ENCODE data around the gene VARS2. TPM values are rescaled to one million over a fixed set of nuclear protein-coding genes. Genes with fewer than 3 reads are reported as not detected.
"Not testable (repeated sequence)": the region's sequence is repeated elsewhere in the genome, so short reads cannot be mapped to it uniquely, and the experiment has no call there.

Gene VARS2
- total RNA-seq, 4 donors from 2014 or later = 13.0 to 25.2 (median 18.1) TPM

- 34 to 41% methylated on average over 5 of the region's 5 CpGs for WGBS, 2 donors
- DNase-seq (ENCODE audit: low spot score in 2 of 2) = no peak
- intact Hi-C loops (cut with DNase I; ENCODE audit: low total_unique reads) = no loop called here
- H3K4me3 ChIP-seq (ENCODE audit: low read depth, poor library complexity, severe bottlenecking) = no peak overlapping the region
- TF ChIP-seq POLR2A (IDR thresholded peaks at IDR 0.05) = no peak
- no peak for TF ChIP-seq CTCF (IDR thresholded peaks at IDR 0.05)
These were observed 11.3 kb upstream of the VARS2 start for GRCh38 chr6:30902709-30903108.

- intact Hi-C loops (cut with DNase I; ENCODE audit: low total_unique reads) = no loop called here
- H3K4me3 ChIP-seq (ENCODE audit: low read depth, poor library complexity, severe bottlenecking) = no peak overlapping the region
- no peak for TF ChIP-seq POLR2A (IDR thresholded peaks at IDR 0.05)
- no peak for TF ChIP-seq CTCF (IDR thresholded peaks at IDR 0.05)
- no peak for DNase-seq (ENCODE audit: low spot score in 2 of 2)
- WGBS, 2 donors = 74 to 94% methylated on average over 4 of the region's 4 CpGs
These were observed 10.8 kb upstream of the VARS2 start for GRCh38 chr6:30903236-30903635.

DNA sequence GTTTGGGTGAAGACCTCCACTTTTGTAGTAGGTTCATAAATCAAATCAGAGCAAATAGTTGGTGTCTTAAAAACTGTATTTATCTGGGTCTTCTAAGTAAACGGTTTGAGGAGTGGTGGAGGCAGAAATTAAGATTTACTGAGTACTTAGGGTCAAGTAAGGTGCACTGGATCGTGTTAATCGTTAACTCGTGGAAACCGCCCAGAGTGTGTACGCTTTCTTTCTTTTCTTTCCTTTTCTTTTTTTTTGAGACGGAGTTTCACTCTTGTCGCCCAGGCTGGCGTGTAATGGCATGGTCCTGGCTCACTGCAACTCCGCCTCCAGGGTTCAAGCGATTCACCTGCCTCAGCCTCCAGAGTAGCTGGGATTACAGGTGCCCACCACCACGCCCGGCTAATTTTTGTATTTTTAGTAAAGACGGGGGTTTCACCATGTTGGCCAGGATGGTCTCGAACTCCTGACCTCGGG lies 6.7 kb upstream of the VARS2 start:
- intact Hi-C loops (cut with DNase I; ENCODE audit: low total_unique reads); DNase-seq (ENCODE audit: low spot score in 2 of 2); H3K4me3 ChIP-seq (ENCODE audit: low read depth, poor library complexity, severe bottlenecking): not testable (repeated sequence)
- WGBS, 2 donors = 40 to 47% methylated on average over 14 to 16 of the region's 16 CpGs

GRCh38 chr6:30907758-30908591 lies 6.1 kb upstream of the VARS2 start, which contains the start of gene GTF2H4:
Gene GTF2H4 (plus strand): TSS chr6:30908207.
- WGBS, 2 donors = 1% methylated on average over 45 to 49 of the region's 49 CpGs
- H3K4me3 ChIP-seq (ENCODE audit: low read depth, poor library complexity, severe bottlenecking) = peak within 1 kb of the TSS; percentile 95
- intact Hi-C loops (cut with DNase I; ENCODE audit: low total_unique reads) = no loop called here

GRCh38 chr6:30908700-30909099 lies 5.3 kb upstream of the VARS2 start:
- WGBS, 2 donors = 16 to 23% methylated on average over 2 of the region's 2 CpGs
- TF ChIP-seq POLR2A (IDR thresholded peaks at IDR 0.05) (no peak), CTCF (IDR thresholded peaks at IDR 0.05) (no peak)
- no peak for DNase-seq (ENCODE audit: low spot score in 2 of 2)
- peak overlapping the region; percentile 95 for H3K4me3 ChIP-seq (ENCODE audit: low read depth, poor library complexity, severe bottlenecking)
- intact Hi-C loops (cut with DNase I; ENCODE audit: low total_unique reads) = no loop called here

More at GRCh38 chr6:30907758-30908591, 6.1 kb upstream of the VARS2 start, which contains the start of gene GTF2H4:
- DNase-seq (ENCODE audit: low spot score in 2 of 2) = peak; percentile 97 to 99
- TF ChIP-seq POLR2A (IDR thresholded peaks at IDR 0.05) = no peak
- TF ChIP-seq CTCF (IDR thresholded peaks at IDR 0.05) = no peak

DNA sequence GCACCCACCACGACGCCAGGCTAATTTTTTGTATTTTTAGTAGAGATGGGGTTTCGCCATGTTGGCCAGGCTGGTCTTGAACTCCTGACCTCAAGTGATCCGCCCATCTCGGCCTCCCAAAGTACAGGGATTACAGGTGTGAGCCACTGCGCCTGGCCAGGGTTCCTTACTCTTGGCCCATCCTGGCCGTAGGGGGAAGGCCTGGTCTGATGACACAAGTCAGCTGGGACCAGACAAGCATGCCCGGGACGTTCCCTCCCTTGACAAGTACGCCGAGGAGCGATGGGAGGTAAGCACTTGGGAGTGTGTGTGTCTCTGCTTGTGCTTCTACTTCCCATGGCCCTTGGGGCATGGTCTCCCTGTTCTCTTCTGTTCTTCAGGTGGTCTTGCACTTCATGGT lies 3.6 kb upstream of the VARS2 start:
- intact Hi-C loops (cut with DNase I; ENCODE audit: low total_unique reads) = not testable (repeated sequence)

More for the DNA sequence above, 3.6 kb upstream of the VARS2 start:
- DNase-seq (ENCODE audit: low spot score in 2 of 2); H3K4me3 ChIP-seq (ENCODE audit: low read depth, poor library complexity, severe bottlenecking): not testable (repeated sequence)
- WGBS, 2 donors = 89 to 95% methylated on average over 10 to 12 of the region's 12 CpGs

Measured in lower leg skin (tissue), 4 donors.